Trophoblast cell (in vitro differentiated cells and primary cell): ENCODE results near the gene COPS6.

Experiments
- DNase-seq, 2 donors: peaks; one replicate each; pipeline ENCODE4 v3.0.0-alpha.2; 2016
- H2AFZ ChIP-seq: 2 replicates; pipeline ENCODE4 v1.6.1; 2013; ENCODE audit warnings: low read length, moderate library complexity, mild to moderate bottlenecking; ENCODE audit not compliant: insufficient read depth, poor library complexity
- H2AK5ac ChIP-seq: 2 replicates; pipeline ENCODE4 v1.6.1; 2013; ENCODE audit warnings: mild to moderate bottlenecking, low read length
- H2BK120ac ChIP-seq: 2 replicates; pipeline ENCODE4 v1.6.1; 2013; ENCODE audit warnings: low read length, mild to moderate bottlenecking, moderate library complexity; ENCODE audit not compliant: insufficient read depth, poor library complexity
- H2BK12ac ChIP-seq: 2 replicates; pipeline ENCODE4 v1.6.1; 2013; ENCODE audit warnings: mild to moderate bottlenecking, low read length, moderate library complexity
- H2BK5ac ChIP-seq: 2 replicates; pipeline ENCODE4 v1.6.1; 2013; ENCODE audit warnings: low read length, low read depth, moderate library complexity, mild to moderate bottlenecking; ENCODE audit not compliant: poor library complexity
- H3K14ac ChIP-seq: 2 replicates; pipeline ENCODE4 v1.6.1; 2013; ENCODE audit warnings: mild to moderate bottlenecking, low read length
- H3K18ac ChIP-seq: 2 replicates; pipeline ENCODE4 v1.6.1; 2013; ENCODE audit warnings: mild to moderate bottlenecking, low read length
- H3K23ac ChIP-seq: 2 replicates; pipeline ENCODE4 v1.6.1; 2013; ENCODE audit warnings: low read length
- H3K27ac ChIP-seq: 2 replicates; pipeline ENCODE4 v1.5.1; 2013; ENCODE audit warnings: low read depth, mild to moderate bottlenecking, inconsistent platforms, low read length, moderate library complexity
- H3K27me3 ChIP-seq: 2 replicates; pipeline ENCODE4 v1.6.1; 2013; ENCODE audit warnings: inconsistent platforms, mild to moderate bottlenecking, low read length, moderate library complexity; ENCODE audit not compliant: insufficient read depth
- H3K36me3 ChIP-seq, 2 experiments: 1 replicate in 1 of 2; 2 replicates in 1 of 2; pipeline ENCODE4 v1.6.1; 2013; ENCODE audit warnings: low read length in 2 of 2, mild to moderate bottlenecking in 2 of 2, moderate library complexity in 1 of 2; ENCODE audit not compliant: insufficient read depth in 2 of 2, control insufficient read depth in 1 of 2
- H3K4ac ChIP-seq: 2 replicates; pipeline ENCODE4 v1.6.1; 2013; ENCODE audit warnings: low read depth, mild to moderate bottlenecking, low read length, moderate library complexity
- H3K4me1 ChIP-seq, 2 experiments: 1 replicate in 1 of 2; 2 replicates in 1 of 2; pipeline ENCODE4 v1.6.1; 2013; ENCODE audit warnings: low read length in 2 of 2, mild to moderate bottlenecking in 2 of 2, moderate library complexity in 1 of 2; ENCODE audit not compliant: insufficient read depth in 2 of 2, control insufficient read depth in 1 of 2
- H3K4me2 ChIP-seq: 2 replicates; pipeline ENCODE4 v1.6.1; 2013; ENCODE audit warnings: inconsistent platforms, mild to moderate bottlenecking, low read length, moderate library complexity
- H3K4me3 ChIP-seq: 2 replicates; pipeline ENCODE4 v1.5.1; 2013; ENCODE audit warnings: mild to moderate bottlenecking, low read depth, low read length, inconsistent platforms
- H3K79me1 ChIP-seq: one replicate; pipeline ENCODE4 v1.6.1; 2013; ENCODE audit warnings: low read length
- H3K79me2 ChIP-seq: 2 replicates; pipeline ENCODE4 v1.6.1; 2013; ENCODE audit warnings: low read length, mild to moderate bottlenecking; ENCODE audit not compliant: control insufficient read depth, insufficient read depth, poor library complexity
- H3K9ac ChIP-seq: 2 replicates; pipeline ENCODE4 v1.6.1; 2013; ENCODE audit warnings: mild to moderate bottlenecking, low read length
- H3K9me3 ChIP-seq: 2 replicates; pipeline ENCODE4 v1.6.1; 2013; ENCODE audit warnings: low read depth, mild to moderate bottlenecking, control low read depth, inconsistent platforms, low read length; ENCODE audit not compliant: insufficient read depth
- H4K12ac ChIP-seq: 2 replicates; pipeline ENCODE4 v1.6.1; 2013; ENCODE audit warnings: low read depth, mild to moderate bottlenecking, low read length, moderate library complexity
- H4K8ac ChIP-seq: 2 replicates; pipeline ENCODE4 v1.6.1; 2013; ENCODE audit warnings: low read depth, mild to moderate bottlenecking, low read length, moderate library complexity
- H4K91ac ChIP-seq: one replicate; pipeline ENCODE4 v1.6.1; 2013; ENCODE audit warnings: low read depth, mild to moderate bottlenecking, low read length, moderate library complexity
- WGBS: extraction: QIAGEN DNeasy Blood & Tissue Kit; methylation state at CpG from one replicate; pipeline ENCODE4 v1.1.7; 2013; ENCODE audit warnings: missing lambda C conversion rate; ENCODE audit not compliant: insufficient read length, insufficient coverage; ENCODE audit errors: extremely low coverage; 5-methylcytosine and 5-hydroxymethylcytosine counted together

The COPS6 gene

DNA sequence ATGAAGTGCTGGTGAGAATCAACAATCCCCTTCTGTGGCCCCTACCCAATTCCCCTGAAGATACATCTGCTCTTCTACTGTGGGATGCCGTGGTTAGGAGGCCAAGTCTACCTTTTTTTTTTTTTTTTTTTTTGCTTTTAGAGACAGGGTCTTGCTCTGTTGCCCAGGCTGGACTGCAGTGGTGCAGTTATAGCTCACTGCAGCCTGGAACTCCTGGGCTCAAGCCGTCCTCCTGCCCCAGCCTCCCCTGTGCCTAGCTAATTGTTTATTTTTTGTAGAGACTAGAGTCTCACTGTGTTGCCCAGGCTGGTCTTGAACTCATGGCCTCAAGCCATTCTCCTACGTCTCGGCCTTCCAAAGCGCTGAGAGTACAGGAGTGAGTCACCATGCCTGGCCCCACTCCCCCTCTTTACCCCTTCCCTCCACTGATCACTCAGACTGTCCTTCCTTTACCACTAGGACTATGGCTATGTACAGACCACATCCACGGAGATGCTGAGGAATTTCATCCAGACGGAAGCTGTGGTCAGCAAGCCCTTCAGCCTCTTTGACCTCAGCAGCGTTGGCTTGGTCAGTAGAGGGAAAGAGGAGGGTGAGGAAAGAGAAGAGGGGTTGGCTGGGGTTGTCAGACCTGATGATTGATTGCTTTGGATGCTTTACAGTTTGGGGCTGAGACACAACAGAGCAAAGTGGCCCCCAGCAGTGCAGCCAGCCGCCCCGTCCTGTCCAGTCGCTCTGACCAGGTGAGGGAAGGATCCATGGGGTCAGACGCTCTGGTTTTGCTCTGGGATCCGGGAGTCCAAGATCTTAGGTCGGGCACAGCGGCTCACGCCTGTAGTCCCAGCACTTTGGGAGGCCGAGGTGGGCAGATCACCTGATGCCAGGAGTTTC, 14.4 kb downstream of the COPS6 start:
- H4K91ac ChIP-seq: peak overlapping the region; percentile 90
- no peak overlapping the region for H3K9ac ChIP-seq
- peak overlapping the region; percentile 57 for H3K4ac ChIP-seq
- H3K27ac ChIP-seq: peak overlapping the region; percentile 98
- peaks cover 11% of the 10 kb centered on the region for H3K79me2 ChIP-seq
- no peak overlapping the region for H2AFZ ChIP-seq
- peak overlapping the region; percentile 77 for H3K14ac ChIP-seq
- H3K4me1 ChIP-seq: peaks cover 10 to 13% of the 10 kb centered on the region in 2 experiments
- H4K12ac ChIP-seq: no peak overlapping the region
- H3K27me3 ChIP-seq: no peaks in the 10 kb centered on the region
- H4K8ac ChIP-seq: peak overlapping the region; percentile 69
- no peak for DNase-seq
- H3K23ac ChIP-seq: no peak overlapping the region
- H3K9me3 ChIP-seq: no peaks in the 10 kb centered on the region
- no peak overlapping the region for H3K4me3 ChIP-seq
- no CpG with 5 or more reads among the region's 17 CpGs for WGBS
- peaks cover 18% of the 10 kb centered on the region for H3K79me1 ChIP-seq
- peak overlapping the region; percentile 55 for H2AK5ac ChIP-seq
- H3K4me2 ChIP-seq: peak overlapping the region; percentile 56
- H2BK12ac ChIP-seq: peak overlapping the region; percentile 91
- peaks cover 42 to 49% of the 10 kb centered on the region in 2 experiments for H3K36me3 ChIP-seq
- H2BK5ac ChIP-seq: peak overlapping the region; percentile 60
- peak overlapping the region; percentile 84 for H2BK120ac ChIP-seq
- peak overlapping the region; percentile 69 for H3K18ac ChIP-seq

DNA sequence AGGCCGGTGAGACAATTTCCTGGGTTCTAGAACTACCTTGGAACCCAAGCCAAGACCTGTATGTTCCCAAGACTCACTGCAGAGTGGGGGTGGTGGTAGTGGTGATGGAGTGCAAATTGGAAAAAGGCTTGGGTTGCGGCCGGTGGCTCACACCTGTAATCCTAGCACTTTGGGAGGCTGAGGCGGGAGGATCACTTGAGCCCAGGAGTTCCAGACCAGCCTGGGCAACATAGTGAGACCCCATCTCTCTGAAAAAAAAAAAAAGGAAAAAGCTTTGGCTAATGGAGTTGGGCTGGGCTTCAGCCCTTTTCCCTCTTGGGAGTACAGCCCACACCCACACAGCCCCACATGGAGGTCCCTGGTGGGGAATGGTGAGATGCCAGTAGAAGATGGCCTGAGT, 16.8 kb downstream of the COPS6 start:
- no peaks in the 10 kb centered on the region for H3K27me3 ChIP-seq

GRCh38 chr7:100106633-100107032, 17.9 kb downstream of the COPS6 start:
- Histone ChIP-seq H3K4me2 (no peak overlapping the region), H3K9me3 (no peaks in the 10 kb centered on the region), H3K4ac (no peak overlapping the region), H2AK5ac (no peak overlapping the region), H4K8ac (no peak overlapping the region), H2BK12ac (no peak overlapping the region), H4K12ac (no peak overlapping the region), H3K4me1 (peaks cover 7 to 9% of the 10 kb centered on the region in 2 experiments), H3K36me3 (peaks cover 52 to 56% of the 10 kb centered on the region in 2 experiments), H3K27me3 (no peaks in the 10 kb centered on the region), H2AFZ (no peak overlapping the region), H3K79me1 (peaks cover 9% of the 10 kb centered on the region), H3K27ac (no peak overlapping the region), H3K79me2 (peaks cover 1% of the 10 kb centered on the region), H4K91ac (no peak overlapping the region), H3K9ac (no peak overlapping the region), H3K18ac (no peak overlapping the region), H3K23ac (no peak overlapping the region), H3K14ac (no peak overlapping the region), H2BK5ac (no peak overlapping the region), H3K4me3 (no peak overlapping the region), H2BK120ac (no peak overlapping the region)
- no CpG with 5 or more reads among the region's 17 CpGs for WGBS
- no peak for DNase-seq

More for the DNA sequence above, 16.8 kb downstream of the COPS6 start:
- Histone ChIP-seq H4K91ac (no peak overlapping the region), H3K4ac (no peak overlapping the region), H3K18ac (no peak overlapping the region), H2AFZ (no peak overlapping the region), H3K9ac (no peak overlapping the region), H3K9me3 (no peaks in the 10 kb centered on the region), H3K14ac (no peak overlapping the region), H3K4me1 (peaks cover 7 to 9% of the 10 kb centered on the region in 2 experiments), H4K8ac (no peak overlapping the region), H2BK5ac (no peak overlapping the region), H2AK5ac (no peak overlapping the region), H3K36me3 (peaks cover 44 to 47% of the 10 kb centered on the region in 2 experiments), H2BK12ac (no peak overlapping the region), H3K79me1 (peaks cover 16% of the 10 kb centered on the region), H3K79me2 (peaks cover 4% of the 10 kb centered on the region), H2BK120ac (no peak overlapping the region), H3K23ac (no peak overlapping the region), H4K12ac (no peak overlapping the region), H3K4me2 (no peak overlapping the region), H3K27ac (no peak overlapping the region), H3K4me3 (no peak overlapping the region)
- no CpG with 5 or more reads among the region's 4 CpGs for WGBS
- no peak for DNase-seq

DNA sequence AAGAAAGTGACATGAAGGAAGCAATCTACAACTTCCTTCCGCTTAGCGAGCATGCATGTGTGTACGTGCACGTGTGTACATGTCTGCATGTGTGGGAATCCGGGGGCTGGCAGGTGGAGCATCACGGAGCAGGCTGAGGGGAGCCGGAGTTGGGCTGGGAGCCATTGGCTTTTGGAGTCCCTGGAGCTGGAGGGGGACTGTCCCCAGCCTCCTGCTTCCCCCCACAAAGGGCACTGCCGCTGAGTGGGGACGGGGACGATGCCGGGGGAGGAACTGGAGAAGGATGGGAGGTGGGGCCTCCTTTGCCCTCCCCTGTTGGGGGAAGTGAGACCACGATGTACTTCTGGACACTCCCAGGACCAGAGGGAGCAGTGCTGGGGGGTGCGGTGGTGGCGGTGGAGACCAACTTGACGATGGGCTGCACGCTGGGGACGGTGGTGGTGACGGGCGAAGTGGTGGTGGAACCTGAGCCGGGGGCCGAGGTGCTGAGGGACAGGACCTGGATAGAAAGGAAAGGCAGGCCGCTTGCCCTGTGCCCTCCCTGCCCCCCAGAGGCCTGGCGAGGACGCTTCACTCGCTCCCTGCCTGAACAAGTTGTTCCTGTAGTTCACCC, 18.5 kb downstream of the COPS6 start:
- H3K18ac ChIP-seq: no peak overlapping the region
- peaks cover 5% of the 10 kb centered on the region for H3K79me1 ChIP-seq
- no peak overlapping the region for H2BK12ac ChIP-seq
- no peak overlapping the region for H2BK5ac ChIP-seq
- H3K36me3 ChIP-seq: peaks cover 58 to 62% of the 10 kb centered on the region in 2 experiments
- H3K14ac ChIP-seq: no peak overlapping the region
- no peak overlapping the region for H3K27ac ChIP-seq
- H3K27me3 ChIP-seq: no peaks in the 10 kb centered on the region
- H4K91ac ChIP-seq: no peak overlapping the region
- DNase-seq: no peak
- H3K79me2 ChIP-seq: peaks cover 1% of the 10 kb centered on the region
- H2AFZ ChIP-seq: no peak overlapping the region
- no peak overlapping the region for H3K9ac ChIP-seq
- H3K4ac ChIP-seq: no peak overlapping the region
- no peak overlapping the region for H4K12ac ChIP-seq
- no peak overlapping the region for H3K4me2 ChIP-seq
- H3K4me3 ChIP-seq: no peak overlapping the region
- no peak overlapping the region for H2AK5ac ChIP-seq
- peaks cover 6 to 8% of the 10 kb centered on the region in 2 experiments for H3K4me1 ChIP-seq
- no peak overlapping the region for H3K23ac ChIP-seq
- H4K8ac ChIP-seq: no peak overlapping the region
- H2BK120ac ChIP-seq: no peak overlapping the region
- no peaks in the 10 kb centered on the region for H3K9me3 ChIP-seq
- no CpG with 5 or more reads among the region's 25 CpGs for WGBS
